Nucleus accumbens (tissue), 56 donors: ENCODE results near the gene FBXW4.

Experiments
- DNase-seq, 56 donors: peaks; one replicate each; lab custom pipeline; 2025; lab: John Stamatoyannopoulos, UW

The FBXW4 gene

GRCh38 chr10:101572126-101572525, 122.8 kb downstream of the FBXW4 start:
- no peak for DNase-seq

- peak in 1 of 56 donors; percentile 5 for DNase-seq
Measured at GRCh38 chr10:101571271-101571925, 123.6 kb downstream of the FBXW4 start.

GRCh38 chr10:101570428-101571270, 124.3 kb downstream of the FBXW4 start:
- DNase-seq: peak in 12 of 56 donors; percentile 22 to 65 (median 43)

- peak in 45 of 56 donors; percentile 16 to 86 (median 56) for DNase-seq
Measured at GRCh38 chr10:101569622-101570427, 125.1 kb downstream of the FBXW4 start.

GRCh38 chr10:101569323-101569621, 125.7 kb downstream of the FBXW4 start:
- DNase-seq: no peak

- no peak for DNase-seq
Measured at GRCh38 chr10:101568054-101568745, 126.8 kb downstream of the FBXW4 start.

- no peak for DNase-seq
Measured at GRCh38 chr10:101567165-101568006, 127.6 kb downstream of the FBXW4 start.

GRCh38 chr10:101566333-101567164, 128.4 kb downstream of the FBXW4 start:
- peak in 25 of 56 donors; percentile 11 to 64 (median 35) for DNase-seq

- DNase-seq: no peak
Measured at GRCh38 chr10:101565936-101566332, 129.0 kb downstream of the FBXW4 start.

GRCh38 chr10:101565370-101565900, 129.5 kb downstream of the FBXW4 start:
- DNase-seq: no peak

- no peak for DNase-seq
Measured at GRCh38 chr10:101564490-101564991, 130.4 kb downstream of the FBXW4 start.

- DNase-seq: no peak
Measured at GRCh38 chr10:101563497-101564040, 131.4 kb downstream of the FBXW4 start.

GRCh38 chr10:101563007-101563406, 132.0 kb downstream of the FBXW4 start:
- no peak for DNase-seq

GRCh38 chr10:101562231-101562630, 132.7 kb downstream of the FBXW4 start:
- DNase-seq: no peak

- DNase-seq: no peak
Measured at GRCh38 chr10:101561068-101561915, 133.7 kb downstream of the FBXW4 start.
